HepG2 (cell line): ENCODE results near the gene TOR2A. TPM values are rescaled to one million over a fixed set of nuclear protein-coding genes. Genes with fewer than 3 reads are reported as not detected.

Experiments used
- ARID2 ChIP-seq: sonication (generic); formaldehyde crosslinking; IDR thresholded peaks from 2 replicates; pipeline ENCODE4 v1.8.1; 2022; ENCODE audit warnings: mild to moderate bottlenecking, missing genetic modification reagents, borderline replicate concordance
- BCL6 ChIP-seq: IDR thresholded peaks from 2 replicates; pipeline ENCODE4 v1.6.1; 2016; ENCODE audit warnings: missing genetic modification reagents, missing compliant biosample characterization
- CAMTA2 ChIP-seq: sonication (generic); formaldehyde crosslinking; IDR thresholded peaks from 2 replicates; pipeline ENCODE4 v1.4.0; 2020; ENCODE audit warnings: mild to moderate bottlenecking, missing genetic modification reagents, borderline replicate concordance
- GABPA ChIP-seq, 2 experiments: IDR thresholded peaks; 2 replicates each; pipeline ENCODE4 v1.6.1; 2011 to 2016; ENCODE audit warnings: low read depth in 2 of 2, low read length in 1 of 2, missing biosample characterization in 1 of 2, missing genetic modification characterization in 1 of 2
- HNRNPUL1 ChIP-seq: fragments of 200-400 bp; formaldehyde crosslinking; IDR thresholded peaks from 2 replicates; pipeline ENCODE4 v1.6.1; 2017; ENCODE audit warnings: low read depth, mild to moderate bottlenecking, low read length, moderate library complexity
- HOXA3 ChIP-seq: sonication (generic); formaldehyde crosslinking; IDR thresholded peaks from 2 replicates; pipeline ENCODE4 v1.5.0; 2020; ENCODE audit warnings: missing genetic modification reagents
- MIER2 ChIP-seq: IDR thresholded peaks from 2 replicates; pipeline ENCODE4 v1.6.1; 2016; ENCODE audit warnings: missing biosample characterization, missing genetic modification reagents
- MIXL1 ChIP-seq: IDR thresholded peaks from 2 replicates; pipeline ENCODE4 v1.6.1; 2016
- NR2F6 ChIP-seq, 2 experiments: IDR thresholded peaks; 2 replicates each; pipeline ENCODE4 v1.6.1; 2016; ENCODE audit warnings: antibody characterized with exemption in 1 of 2, mild to moderate bottlenecking in 1 of 2
- RARG ChIP-seq: sonication (generic); formaldehyde crosslinking; IDR thresholded peaks from 2 replicates; pipeline ENCODE4 v1.4.0; 2020; ENCODE audit warnings: low read depth, mild to moderate bottlenecking, missing genetic modification reagents
- TAF1 ChIP-seq: sonication (generic); formaldehyde crosslinking; IDR thresholded peaks from 2 replicates; pipeline ENCODE4 v1.4.0; 2020; ENCODE audit warnings: missing genetic modification reagents
- TGIF2 ChIP-seq: IDR thresholded peaks from 2 replicates; pipeline ENCODE4 v1.6.1; 2016; ENCODE audit warnings: control low read depth, missing compliant biosample characterization
- ZFP37 ChIP-seq: sonication (generic); formaldehyde crosslinking; IDR thresholded peaks from 2 replicates; pipeline ENCODE4 v1.4.0; 2020; ENCODE audit warnings: missing genetic modification reagents, borderline replicate concordance
- ZNF143 ChIP-seq: sonication (generic); formaldehyde crosslinking; IDR thresholded peaks from 2 replicates; pipeline ENCODE4 v1.4.0; 2020; ENCODE audit warnings: missing genetic modification reagents
- ZNF232 ChIP-seq: sonication (generic); formaldehyde crosslinking; IDR thresholded peaks from 2 replicates; pipeline ENCODE4 v1.4.0; 2020; ENCODE audit warnings: missing genetic modification reagents, borderline replicate concordance
- ZNF3 ChIP-seq: IDR thresholded peaks from 2 replicates; pipeline ENCODE4 v1.7.0; 2017; ENCODE audit warnings: inconsistent platforms
- ZNF501 ChIP-seq: sonication (generic); formaldehyde crosslinking; IDR thresholded peaks from 2 replicates; pipeline ENCODE4 v1.5.1; 2020; ENCODE audit warnings: mild to moderate bottlenecking, moderate library complexity, missing genetic modification reagents
- ZNF570 ChIP-seq: sonication (generic); formaldehyde crosslinking; IDR thresholded peaks from 2 replicates; pipeline ENCODE4 v1.4.0; 2020; ENCODE audit warnings: mild to moderate bottlenecking, missing genetic modification reagents, borderline replicate concordance
- ZSCAN31 ChIP-seq: sonication (generic); formaldehyde crosslinking; IDR thresholded peaks from 2 replicates; pipeline ENCODE4 v1.5.0; 2020; ENCODE audit warnings: low read depth, mild to moderate bottlenecking, missing genetic modification reagents
- polyA plus RNA-seq, 8 experiments: library from polyadenylated mRNA; depleted of rRNA in 3 of 8; stranded (reverse) in 7 of 8; unstranded in 1 of 8; fragments of >200 nt; fragmentation: Illumina TruSeq in 4 of 8; extraction: Trizol in 4 of 8; gene quantifications; 2 replicates each; pipeline versions ENCODE4 v1.2.1 to v1.2.3, GENCODE V29; 2011 to 2016; ENCODE audit warnings: low read depth in 4 of 8, missing spikeins in 1 of 8, mixed read lengths in 1 of 8; ENCODE audit not compliant: insufficient read depth in 1 of 8
- total RNA-seq, 5 experiments: library from RNA; depleted of rRNA; stranded (reverse); fragments of >200 nt; fragmentation: Illumina TruSeq; extraction: Trizol; gene quantifications; 2 replicates each; pipeline ENCODE4 v1.2.3, GENCODE V29; 2016; ENCODE audit warnings: low read depth in 1 of 5
- TF ChIP-seq, protein P1 (sequence below): IDR thresholded peaks from 2 replicates; pipeline ENCODE4 v1.6.1; 2016; ENCODE audit warnings: missing compliant biosample characterization, missing genetic modification reagents, borderline replicate concordance
- TF ChIP-seq, protein P2 (sequence below): sonication (generic); formaldehyde crosslinking; IDR thresholded peaks from 2 replicates; pipeline ENCODE4 v1.4.0; 2020; ENCODE audit warnings: missing genetic modification reagents
- TF ChIP-seq, protein P3 (sequence below): sonication (generic); formaldehyde crosslinking; IDR thresholded peaks from 2 replicates; pipeline ENCODE4 v1.5.1; 2020; ENCODE audit warnings: mild to moderate bottlenecking, missing genetic modification reagents
- TF ChIP-seq, protein P4 (sequence below): sonication (generic); formaldehyde crosslinking; IDR thresholded peaks from 2 replicates; pipeline ENCODE4 v1.9.0; 2022; ENCODE audit warnings: missing genetic modification reagents, mild to moderate bottlenecking, borderline replicate concordance

The TOR2A gene
- total and polyA plus RNA-seq, 2 of the 13 experiments (the other 11 are each of a cell fraction or from before 2014, with no cell fraction given): 3.5 to 7.2 TPM

DNA sequence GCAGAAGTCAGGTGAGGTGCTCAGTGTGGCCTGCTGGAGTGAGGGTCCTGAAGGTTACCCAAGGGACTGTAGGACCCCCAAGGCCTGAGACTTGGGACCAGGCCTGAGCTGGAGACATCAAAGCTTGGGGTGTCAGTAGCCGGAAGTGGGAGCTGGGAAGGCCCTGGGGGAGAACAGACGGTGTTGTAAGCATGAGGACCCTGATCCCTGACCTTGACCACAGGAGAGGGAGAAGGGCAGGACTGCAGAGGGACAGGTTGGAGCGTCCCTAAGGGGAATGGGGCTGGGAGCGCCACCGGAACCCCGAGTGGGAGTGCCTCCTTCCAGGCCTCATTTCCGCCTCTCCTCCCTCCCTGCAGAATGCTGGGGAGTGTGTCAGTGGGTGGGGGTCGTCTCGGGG lies 18.7 kb downstream of the TOR2A start (continued):
- TF ChIP-seq HNRNPUL1 (no peak), TGIF2 (CRISPR knock-in tag) (no peak), MIER2 (CRISPR knock-in tag) (no peak), ZNF3 (CRISPR knock-in tag) (no peak), ZNF501 (no peak), TAF1 (CRISPR knock-in tag) (no peak), HOXA3 (CRISPR knock-in tag) (no peak), BCL6 (CRISPR knock-in tag) (no peak), RARG (CRISPR knock-in tag) (no peak), GABPA (IDR thresholded peaks at IDR 0.05; ENCODE audit: low read depth, low read length) (peak; percentile 28; the same call in 1 of the 2 replicates), GABPA (CRISPR knock-in tag; IDR thresholded peaks at IDR 0.05; ENCODE audit: low read depth) (peak; percentile 74; the same call in 1 of the 2 replicates), ZNF232 (no peak), CAMTA2 (no peak), ZNF570 (CRISPR knock-in tag) (no peak), ZNF143 (CRISPR knock-in tag) (no peak), ARID2 (CRISPR knock-in tag) (no peak), ZFP37 (no peak), ZSCAN31 (no peak), MIXL1 (no peak), NR2F6 (IDR thresholded peaks at IDR 0.05) (0 out of 2 replicates have a peak, but pooled peaks have one; percentile 21), NR2F6 (CRISPR knock-in tag; IDR thresholded peaks at IDR 0.05) (no peak; the same call in 1 of the 2 replicates)
- TF ChIP-seq, protein P1, sequence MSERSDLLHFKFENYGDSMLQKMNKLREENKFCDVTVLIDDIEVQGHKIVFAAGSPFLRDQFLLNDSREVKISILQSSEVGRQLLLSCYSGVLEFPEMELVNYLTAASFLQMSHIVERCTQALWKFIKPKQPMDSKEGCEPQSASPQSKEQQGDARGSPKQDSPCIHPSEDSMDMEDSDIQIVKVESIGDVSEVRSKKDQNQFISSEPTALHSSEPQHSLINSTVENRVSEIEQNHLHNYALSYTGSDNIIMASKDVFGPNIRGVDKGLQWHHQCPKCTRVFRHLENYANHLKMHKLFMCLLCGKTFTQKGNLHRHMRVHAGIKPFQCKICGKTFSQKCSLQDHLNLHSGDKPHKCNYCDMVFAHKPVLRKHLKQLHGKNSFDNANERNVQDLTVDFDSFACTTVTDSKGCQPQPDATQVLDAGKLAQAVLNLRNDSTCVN (CRISPR knock-in tag): no peak
- TF ChIP-seq, protein P2, sequence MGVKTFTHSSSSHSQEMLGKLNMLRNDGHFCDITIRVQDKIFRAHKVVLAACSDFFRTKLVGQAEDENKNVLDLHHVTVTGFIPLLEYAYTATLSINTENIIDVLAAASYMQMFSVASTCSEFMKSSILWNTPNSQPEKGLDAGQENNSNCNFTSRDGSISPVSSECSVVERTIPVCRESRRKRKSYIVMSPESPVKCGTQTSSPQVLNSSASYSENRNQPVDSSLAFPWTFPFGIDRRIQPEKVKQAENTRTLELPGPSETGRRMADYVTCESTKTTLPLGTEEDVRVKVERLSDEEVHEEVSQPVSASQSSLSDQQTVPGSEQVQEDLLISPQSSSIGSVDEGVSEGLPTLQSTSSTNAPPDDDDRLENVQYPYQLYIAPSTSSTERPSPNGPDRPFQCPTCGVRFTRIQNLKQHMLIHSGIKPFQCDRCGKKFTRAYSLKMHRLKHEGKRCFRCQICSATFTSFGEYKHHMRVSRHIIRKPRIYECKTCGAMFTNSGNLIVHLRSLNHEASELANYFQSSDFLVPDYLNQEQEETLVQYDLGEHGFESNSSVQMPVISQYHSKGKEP (CRISPR knock-in tag): no peak
- TF ChIP-seq, protein P3, sequence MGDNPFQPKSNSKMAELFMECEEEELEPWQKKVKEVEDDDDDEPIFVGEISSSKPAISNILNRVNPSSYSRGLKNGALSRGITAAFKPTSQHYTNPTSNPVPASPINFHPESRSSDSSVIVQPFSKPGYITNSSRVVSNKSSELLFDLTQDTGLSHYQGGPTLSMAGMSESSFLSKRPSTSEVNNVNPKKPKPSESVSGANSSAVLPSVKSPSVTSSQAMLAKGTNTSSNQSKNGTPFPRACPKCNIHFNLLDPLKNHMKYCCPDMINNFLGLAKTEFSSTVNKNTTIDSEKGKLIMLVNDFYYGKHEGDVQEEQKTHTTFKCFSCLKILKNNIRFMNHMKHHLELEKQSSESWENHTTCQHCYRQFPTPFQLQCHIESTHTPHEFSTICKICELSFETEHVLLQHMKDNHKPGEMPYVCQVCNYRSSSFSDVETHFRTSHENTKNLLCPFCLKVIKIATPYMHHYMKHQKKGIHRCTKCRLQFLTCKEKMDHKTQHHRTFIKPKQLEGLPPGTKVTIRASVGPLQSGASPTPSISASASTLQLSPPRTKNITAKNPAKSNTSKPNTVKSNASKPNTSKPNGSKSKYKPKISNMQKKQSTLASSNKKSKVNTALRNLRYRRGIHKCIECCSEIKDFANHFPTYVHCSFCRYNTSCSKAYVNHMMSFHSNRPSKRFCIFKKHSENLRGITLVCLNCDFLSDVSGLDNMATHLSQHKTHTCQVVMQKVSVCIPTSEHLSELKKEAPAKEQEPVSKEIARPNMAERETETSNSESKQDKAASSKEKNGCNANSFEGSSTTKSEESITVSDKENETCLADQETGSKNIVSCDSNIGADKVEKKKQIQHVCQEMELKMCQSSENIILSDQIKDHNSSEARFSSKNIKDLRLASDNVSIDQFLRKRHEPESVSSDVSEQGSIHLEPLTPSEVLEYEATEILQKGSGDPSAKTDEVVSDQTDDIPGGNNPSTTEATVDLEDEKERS: no peak
- TF ChIP-seq, protein P4, sequence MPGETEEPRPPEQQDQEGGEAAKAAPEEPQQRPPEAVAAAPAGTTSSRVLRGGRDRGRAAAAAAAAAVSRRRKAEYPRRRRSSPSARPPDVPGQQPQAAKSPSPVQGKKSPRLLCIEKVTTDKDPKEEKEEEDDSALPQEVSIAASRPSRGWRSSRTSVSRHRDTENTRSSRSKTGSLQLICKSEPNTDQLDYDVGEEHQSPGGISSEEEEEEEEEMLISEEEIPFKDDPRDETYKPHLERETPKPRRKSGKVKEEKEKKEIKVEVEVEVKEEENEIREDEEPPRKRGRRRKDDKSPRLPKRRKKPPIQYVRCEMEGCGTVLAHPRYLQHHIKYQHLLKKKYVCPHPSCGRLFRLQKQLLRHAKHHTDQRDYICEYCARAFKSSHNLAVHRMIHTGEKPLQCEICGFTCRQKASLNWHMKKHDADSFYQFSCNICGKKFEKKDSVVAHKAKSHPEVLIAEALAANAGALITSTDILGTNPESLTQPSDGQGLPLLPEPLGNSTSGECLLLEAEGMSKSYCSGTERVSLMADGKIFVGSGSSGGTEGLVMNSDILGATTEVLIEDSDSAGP (CRISPR knock-in tag): no peak
